Superior temporal gyrus (tissue), 1 donor: Measurements from ENCODE around the gene FRMD4A.

Experiments
- DNase-seq: peaks from one replicate; pipeline ENCODE4 v3.0.0-alpha.2; 2016; ENCODE audit errors: extremely low spot score

The FRMD4A gene

DNA sequence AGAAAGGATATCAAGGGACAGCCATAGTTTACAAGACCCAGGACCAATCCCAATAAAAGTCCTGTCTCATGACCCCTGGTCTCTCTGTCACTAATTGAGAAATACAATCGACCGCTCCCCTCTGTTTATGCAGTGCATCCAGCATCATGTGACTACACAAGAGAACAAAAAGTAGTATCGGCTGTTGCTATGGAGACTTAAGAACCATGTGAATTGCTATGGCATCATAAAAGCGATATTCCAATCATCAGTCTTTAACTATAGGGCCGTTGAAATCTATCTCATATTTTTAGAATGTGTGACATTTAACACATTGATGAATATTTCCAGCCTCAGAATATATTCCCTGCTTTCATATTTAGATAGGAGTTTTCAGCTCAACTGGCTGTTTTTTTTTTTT, 139.3 kb downstream of the FRMD4A start:
- no peak for DNase-seq

DNA sequence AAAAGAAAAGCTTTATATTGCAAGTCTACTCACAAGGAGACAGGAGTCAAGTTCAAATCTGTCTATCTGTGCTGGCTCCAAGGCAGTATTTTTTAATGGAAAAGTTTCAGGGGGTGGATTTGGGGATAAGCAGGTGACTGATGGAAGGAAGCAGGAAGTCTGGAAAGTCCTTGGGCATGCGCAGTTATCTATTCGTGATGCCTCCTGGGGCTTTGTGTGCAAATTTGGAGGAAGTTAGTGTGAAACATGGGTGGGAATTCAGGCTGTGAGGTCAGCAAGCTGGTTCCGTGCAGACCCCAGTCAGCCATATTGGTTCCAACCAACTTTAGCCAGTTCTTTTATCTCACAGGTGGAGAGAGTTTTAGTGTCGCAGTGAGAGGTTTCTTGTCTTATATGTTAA, 140.0 kb downstream of the FRMD4A start:
- no peak for DNase-seq

DNA sequence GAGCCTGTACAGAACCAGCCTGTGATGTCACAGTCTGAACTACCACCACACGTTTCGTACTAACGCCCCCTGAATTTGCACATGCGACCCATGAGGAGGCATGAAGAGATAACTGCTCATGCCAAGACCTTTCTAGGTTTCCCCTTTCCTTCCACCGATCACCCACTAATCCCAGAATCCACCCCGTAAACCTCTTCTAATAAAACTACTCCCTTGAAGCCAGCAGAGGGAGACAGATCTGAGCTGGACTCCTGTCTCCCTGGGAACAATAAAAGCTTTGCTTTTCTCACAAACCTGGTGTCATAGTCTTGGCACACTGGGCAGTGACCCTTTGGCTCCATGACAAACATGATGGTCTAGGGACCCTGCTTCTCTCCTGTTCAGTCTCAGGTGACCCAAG, 144.5 kb downstream of the FRMD4A start:
- no peak for DNase-seq

DNA sequence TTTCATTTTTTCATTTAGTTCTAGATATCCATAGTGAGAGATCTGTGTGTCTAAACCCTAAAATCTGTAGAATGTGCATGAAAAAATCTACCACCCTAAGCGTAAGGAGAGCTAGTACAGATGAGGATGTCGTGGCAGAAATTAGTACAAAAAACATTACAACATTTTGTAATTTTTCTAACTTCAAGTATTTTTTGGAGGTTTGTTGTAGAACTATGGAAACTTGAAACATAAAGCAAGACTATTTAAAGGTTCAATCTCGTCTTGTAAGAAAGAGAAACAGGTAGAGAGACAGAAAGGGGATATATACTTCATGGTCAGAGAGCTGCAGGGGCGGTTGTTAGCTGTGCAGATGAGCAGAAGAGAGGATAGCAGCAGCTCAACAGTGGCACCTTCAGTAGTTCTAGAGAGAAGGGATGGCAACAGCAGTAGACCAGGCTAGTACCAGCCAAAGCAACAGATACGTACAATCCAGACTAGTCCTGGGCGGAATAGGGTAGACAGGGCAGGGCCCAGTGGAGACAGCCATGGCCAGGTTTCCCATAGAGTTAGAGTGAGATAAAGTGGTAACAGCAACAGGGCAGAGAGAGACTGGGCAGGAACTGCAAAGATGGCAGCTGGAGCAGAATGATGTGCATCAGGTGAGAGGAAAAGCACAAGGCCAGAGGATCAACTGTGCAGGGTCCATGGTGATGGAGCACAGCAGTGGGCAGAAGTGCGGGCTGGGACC, 145.2 kb downstream of the FRMD4A start:
- no peak for DNase-seq

DNA sequence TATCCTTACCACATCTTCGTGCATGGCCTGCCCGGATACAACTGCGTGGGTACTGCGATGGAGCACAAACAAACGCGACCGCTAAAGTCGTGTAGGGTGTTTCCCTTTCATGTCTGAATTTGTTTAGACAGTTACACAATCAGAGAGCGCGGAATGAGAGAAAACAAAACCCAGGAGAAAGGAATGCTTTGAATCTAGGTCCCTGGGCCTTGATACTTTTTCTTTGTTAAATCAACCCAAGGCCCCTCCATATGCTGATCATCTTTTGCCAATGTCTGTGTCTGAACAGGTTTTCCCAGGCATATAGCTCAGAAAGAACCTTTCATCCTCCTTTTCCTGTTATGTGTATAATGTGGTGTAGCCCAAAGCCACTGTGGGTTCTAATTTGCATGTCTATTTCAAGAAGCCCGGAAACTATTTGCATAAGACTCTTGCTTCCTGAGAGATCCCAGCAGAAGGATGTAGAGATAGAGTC, 145.8 kb downstream of the FRMD4A start:
- DNase-seq: no peak

DNA sequence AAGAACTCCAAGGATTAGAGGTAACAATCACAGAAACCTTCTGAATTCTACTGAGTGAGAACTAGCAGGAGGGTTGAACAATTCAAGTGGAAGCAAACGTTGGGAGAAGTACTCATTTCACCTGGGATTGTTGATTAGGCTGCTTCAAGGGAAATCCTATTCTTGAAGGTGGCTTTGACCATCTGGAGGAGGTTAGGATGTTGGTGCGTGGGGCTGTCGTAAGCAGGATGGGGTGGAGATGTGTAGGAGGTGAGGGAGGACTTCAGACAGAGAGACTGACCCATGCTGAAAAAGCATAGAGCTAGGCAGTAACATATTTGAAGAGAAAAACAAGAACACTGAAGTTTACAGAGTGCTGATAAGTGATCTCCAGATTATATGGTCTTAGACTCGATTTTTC, 147.9 kb downstream of the FRMD4A start:
- DNase-seq: no peak

DNA sequence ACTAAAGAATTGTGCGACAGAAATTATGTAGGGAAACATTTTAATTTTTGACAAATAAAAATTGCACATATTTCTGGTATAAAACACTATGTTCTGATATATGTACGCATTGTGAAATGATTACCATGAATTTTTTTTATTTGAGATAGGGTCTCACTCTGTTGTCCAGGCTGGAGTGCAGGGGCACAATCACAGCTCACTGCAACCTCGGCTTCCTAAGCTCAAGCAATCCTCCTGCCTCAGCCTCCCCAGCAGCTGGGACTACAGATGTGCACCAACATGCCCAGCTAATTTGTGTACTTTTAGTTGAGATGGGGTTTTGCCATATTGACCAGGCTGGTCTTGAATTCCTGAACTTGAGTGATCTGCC, 149.2 kb downstream of the FRMD4A start:
- DNase-seq: no peak

DNA sequence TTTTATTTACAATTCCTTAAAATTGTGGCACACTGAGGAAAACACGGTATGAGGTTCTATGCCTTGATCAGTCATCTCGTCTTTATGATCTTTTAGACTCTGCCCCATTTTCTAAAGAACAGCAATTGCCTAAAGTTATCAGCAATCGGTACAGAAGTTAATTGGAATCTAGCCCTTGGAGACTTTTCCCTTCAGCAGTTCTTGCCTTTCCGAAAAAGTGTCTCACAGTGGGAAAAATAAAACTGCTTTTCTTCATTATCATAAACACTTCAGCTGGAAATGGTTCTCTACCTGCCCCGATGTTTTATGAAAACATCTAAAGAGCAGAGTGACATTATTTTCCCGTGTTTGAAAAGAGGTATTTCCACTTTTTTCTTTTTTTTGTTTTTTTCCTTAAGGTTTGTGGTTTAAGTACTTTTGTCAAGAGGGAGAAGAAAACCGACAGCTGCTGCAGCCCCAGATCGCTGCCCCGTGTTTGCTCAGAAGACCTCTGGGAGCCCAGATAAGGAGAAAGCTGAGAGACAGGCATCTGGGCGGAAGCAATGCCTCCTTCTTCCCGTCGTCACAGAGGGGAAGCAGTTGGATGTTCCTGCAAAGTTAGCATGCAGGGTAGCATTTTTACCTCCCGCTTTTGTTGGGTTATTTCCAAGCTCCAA, 149.7 kb downstream of the FRMD4A start:
- no peak for DNase-seq

DNA sequence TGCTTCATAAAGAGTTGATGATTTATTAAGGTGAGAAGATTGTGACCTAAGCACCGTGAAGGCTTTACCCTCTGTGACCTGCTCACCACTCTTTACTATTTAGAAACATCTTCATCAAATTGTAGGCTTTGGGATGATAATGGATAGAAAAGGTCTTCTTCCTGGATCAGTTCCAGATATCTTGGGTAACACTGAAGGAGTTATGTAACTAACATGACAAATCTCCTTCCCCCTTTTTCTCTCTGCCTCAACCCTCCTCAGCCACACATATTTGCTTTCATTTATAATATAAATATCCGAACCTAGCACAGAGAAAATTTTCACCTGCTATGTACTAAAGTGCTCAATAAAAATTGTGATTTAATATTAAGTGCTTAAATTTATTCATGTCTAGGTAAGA, 151.5 kb downstream of the FRMD4A start:
- no peak for DNase-seq

DNA sequence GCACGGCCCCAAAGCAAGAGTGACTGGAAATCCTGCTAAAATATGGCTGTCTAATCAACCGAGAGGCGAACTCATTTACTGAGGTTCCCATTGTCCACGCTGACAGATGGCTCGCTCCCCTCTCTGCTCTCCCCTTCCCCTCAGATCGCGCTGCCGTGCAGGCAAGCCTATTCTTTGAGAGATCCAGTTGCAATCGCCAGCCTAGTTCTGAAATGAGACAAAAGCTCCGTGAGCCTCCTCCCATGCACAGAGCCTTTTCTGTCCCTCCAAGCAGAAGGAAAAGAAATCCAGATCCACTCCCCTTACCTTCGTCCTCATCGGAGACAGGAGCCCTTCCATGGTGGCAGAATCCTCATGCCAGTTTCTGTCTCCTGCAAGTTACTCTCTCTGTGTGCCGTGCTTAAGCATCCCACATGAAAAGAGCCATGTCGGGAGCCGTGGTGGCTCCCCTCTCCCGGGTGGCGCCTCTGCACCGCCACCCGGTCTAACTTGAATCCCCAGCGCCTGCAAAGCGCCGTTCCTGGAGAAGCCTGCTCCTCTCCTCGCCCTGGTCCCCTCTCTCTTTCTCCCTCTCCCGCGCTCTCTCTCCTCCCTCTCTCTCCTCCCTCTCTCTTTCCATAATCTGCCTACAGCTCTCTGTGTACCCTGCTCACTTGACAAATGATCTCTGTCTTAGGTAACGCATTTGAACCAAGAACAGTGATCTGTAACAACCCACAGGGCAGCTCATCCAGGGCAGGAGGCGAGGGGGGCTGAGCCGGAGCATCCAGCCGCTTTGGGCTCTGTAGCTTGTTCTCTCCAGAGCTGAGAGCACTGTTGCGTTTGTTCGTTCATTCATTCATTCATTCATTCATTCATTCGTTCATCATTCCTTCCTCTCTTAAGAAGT, 156.8 kb downstream of the FRMD4A start:
- DNase-seq: peak; percentile 66

DNA sequence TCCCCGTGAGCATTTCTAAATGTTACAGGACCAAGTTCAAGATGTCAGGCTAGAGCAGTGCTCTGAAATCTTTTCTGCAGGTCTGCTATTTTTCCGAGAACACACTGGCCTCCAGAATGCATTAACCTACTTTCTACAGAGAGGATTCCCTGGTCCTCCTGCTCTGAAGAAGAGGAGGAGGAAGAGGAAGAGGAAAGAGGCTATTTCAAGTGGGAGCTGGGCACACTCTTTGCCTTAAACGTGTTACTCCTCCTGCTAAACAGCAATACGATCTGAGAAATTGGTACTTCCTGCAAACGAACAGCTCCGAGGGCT, 157.4 kb downstream of the FRMD4A start:
- DNase-seq: peak; percentile 52

DNA sequence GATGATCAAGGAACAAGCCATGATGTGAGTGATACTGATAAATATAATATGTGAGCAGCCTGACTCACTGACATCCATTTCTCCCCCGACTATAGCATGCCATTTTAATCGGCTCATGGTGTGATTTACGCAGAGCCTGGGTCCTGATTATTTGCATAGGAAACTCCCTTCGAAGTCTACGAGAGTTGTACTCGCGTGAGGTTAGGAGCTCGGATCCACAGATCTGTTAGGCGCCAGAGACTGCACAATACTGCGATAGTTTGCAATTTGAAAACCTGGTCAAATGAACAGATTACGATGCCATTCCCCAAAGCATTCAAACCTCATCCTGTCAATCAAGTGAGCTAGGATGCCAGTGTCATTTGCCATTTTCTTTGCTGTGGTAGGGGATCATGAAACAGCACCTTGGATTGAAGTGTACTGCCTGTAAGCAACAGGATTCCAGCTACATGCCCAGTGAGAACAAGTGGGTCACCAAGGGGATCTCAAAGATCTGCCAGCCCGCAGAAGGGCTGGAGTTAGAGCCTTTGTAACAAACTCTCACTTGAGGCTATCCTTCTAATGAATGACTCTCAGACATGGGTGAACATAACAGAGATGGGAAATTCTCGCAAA, 158.3 kb downstream of the FRMD4A start:
- DNase-seq: no peak

DNA sequence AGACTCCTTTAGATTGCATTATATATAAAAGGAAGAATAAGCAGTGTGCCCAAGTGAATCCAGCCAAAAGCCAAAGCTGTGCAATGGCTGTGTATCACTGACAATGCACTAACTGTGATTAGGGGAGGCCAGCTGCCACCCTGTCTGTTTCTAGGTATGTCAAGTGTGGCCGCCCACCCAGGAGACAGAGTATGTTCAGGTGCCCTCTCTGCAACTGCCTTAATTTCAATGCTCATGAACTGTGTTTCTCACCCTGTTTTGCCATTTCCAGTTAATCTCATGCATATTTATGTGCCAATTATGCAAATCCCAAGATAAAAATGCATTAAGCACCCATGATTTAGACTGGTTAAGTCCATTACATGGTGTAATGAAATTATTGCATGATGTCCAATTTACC, 159.4 kb downstream of the FRMD4A start:
- no peak for DNase-seq

DNA sequence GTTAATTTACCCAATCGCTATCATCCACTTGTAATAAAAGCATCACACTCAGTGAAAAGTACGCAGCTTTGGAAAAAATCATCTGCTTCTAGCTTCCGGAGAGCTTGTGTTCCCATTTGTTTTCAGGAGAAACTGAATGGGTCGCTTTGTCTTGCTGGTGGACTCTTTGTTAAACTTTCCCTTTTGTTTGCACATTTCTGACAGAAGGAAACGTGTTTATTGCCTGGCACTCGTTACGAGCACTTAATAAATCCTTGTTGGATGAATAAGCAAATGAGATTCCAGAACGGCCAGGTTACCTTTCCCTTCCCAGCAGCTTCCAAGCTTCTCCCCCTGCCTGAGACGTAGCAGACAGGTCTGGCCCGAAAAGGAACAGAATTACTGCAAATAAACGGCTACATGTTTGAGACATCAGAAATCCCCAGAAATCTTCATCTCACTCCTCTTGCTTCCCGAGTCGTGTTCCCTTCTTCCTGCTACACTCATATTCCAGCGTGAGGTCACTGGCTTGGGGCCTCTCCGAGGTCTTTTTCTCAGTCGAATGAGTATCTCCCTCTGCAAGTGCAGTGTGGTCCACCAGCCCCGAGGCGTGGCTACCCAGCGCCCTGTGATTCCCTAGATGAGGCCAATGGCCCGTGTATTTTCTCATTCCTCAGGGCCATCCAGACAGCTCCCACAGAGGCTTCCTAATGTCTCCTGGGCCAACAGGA, 167.2 kb downstream of the FRMD4A start:
- DNase-seq: peak; percentile 42

DNA sequence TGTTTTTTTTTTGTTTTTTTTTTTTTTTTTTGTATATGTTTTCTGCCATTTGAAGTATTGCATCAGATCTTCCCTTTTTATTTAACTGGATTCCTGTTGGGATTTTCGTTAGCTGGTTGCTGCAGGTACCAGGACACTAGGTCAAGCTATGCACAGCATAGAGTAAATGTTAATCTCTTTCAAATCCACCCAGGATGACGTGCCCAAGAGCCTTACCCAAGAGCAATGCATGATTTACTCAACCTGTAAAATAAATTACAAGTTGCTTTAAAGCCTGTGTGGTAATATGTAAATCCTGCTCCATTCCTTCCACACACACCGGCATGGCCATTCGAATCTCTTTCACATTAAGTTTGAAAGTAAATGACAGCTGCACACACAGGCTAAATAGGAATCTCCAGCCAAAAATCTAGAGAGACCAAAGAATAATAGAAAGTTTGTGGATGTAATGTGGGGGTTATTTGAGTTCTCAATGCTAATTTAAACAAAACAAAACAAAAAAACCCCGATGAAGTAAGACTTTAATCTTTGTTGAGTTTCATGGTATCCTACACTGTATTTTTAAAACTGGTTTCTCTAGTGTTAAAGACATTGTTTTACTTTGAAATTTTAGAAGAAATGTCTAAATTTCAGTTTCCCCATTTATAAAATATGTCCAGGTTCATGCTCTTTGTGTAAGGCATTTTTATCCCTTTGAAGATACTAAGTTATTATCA, 167.9 kb downstream of the FRMD4A start:
- no peak for DNase-seq

DNA sequence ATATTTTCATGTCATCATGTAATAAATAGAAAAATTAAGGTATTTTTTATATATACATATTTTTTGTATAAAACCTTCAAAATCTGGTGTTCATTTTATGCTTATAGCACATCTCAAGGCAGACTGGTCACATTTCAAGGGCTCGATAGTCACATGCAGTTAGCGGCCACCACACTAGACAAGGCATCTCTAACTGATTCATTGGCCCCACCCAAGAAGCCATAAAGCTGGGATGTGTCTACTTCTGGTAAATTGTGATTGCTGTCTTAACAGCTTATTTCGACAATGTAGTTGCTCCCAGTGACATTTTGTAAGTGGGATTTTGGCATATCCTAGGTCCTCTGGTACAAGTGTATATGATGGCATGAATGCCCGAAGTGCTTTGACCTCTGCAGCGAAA, 168.7 kb downstream of the FRMD4A start:
- no peak for DNase-seq

DNA sequence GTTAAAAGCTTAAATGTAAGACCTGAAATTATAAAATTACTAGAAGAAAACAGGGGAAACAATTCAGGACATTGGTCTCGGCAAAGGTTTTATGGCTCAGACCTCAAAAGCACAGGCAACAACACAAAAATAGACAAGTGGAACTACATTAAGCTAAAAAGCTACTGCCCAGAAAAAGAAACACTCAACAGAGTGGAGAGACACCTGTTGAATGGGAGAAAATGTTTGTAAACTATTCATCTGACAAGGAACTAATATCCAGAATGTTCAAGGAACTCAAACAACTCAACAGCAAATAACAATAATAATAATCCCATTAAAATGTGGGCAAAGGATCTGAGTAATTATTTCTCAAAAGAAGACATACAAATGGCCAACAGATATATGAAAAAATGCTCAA, 170.4 kb downstream of the FRMD4A start:
- no peak for DNase-seq

DNA sequence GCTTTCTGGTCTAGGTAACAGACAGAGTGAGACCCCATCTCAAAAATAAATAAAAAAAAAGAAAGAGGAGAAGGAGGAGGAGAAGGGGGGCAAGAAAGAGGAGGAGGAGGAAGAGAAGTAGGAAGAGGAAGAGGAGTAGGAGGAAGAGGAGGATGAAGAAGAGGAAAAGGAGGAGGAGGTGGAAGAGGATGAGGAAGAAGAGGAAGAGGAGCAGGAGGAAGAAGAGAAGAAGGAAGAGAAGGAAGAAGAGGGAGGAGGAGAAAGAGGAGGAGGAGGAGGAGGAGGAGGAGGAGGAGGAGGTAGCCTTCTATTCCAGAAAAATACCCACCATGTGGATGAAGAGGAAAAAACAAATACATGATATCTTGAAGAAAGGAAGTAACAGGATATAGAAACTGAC, 172.1 kb downstream of the FRMD4A start:
- DNase-seq: no peak

DNA sequence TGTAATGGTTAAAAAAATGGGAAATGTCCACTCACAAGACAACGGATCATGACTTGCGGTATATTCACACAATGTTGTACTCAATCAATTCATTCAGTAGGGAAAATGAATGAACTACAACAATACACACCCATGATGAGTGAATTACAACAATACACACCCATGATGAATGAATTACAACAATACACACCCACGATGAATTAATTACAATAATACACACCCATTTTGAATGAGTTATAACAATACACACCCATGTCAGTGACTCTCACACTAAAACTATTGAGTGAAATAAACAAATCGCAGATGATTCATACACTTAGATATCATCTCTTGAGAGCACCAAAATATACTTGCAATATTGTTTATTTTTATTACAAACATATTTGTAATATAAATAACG, 174.6 kb downstream of the FRMD4A start:
- no peak for DNase-seq

DNA sequence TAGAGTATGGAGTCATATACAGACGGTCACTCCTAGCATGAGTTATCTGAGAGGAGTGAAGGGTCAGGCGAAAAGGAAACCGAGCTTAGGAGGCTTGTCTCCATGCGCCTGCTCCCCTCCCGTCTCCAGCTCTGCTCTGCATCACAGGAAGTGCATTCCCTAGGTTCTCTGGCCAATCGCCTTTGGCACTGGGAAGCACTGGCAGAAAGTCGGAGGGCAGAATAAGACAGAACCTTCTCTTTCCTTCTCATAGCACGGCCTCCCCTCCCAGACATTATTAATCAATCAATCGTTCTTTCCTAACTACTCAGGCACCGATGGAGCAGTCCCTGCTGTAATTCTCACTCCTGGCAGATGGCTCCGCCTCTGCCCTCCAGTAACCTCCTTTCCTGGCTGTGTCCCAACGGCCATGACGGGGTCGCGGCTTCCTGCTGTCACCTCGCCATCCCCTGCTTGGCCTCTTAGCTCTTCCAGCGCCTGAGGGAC, 177.1 kb downstream of the FRMD4A start:
- no peak for DNase-seq

DNA sequence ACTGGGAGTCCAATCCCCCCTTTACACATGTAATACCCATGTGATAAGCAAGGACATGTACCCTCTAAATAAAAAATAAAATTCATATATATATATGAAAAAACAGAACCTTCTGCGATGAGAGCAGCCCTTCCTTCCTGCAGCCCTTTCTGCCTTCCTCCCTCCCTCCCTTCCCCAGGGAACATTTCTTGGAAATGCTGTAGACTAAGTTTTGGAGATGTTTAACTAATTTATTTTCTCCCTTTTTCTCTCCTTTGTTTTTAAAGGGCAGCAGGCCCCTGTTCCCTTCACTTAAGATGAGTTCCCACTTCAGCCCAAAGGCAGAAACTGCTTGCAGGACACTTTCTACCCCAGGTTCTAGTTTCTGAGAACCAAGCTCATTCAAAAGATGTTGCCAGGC, 179.2 kb downstream of the FRMD4A start:
- DNase-seq: no peak
